ENCODE measurements around the gene GIMAP5. TPM values are rescaled to one million over a fixed set of nuclear protein-coding genes. Genes with fewer than 3 reads are reported as not detected.

GIMAP5 gene
- total and polyA plus RNA-seq, 3 experiments from 2014 or later: 63.9 to 475 (median 70.4) TPM

DNA sequence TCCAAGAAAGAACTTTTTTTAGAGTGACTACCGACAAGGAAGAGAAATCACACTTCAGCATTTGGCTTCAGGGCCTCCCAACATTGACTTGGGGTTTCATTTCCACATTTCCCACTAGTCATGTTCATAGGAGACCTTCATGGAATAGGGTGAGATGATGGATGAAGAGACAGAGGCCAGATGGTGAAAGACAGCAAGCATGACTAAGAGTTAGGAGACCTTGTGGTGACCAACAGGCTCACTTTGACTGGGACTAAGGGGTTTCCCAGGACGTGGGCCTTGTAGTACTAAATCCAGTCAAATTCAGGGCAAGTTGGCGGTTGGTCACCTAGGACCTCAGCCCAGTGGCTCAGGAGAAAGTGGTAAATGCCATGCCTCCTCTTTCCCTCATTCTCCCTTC, 3.0 kb upstream of the GIMAP5 start:
- no peak for DNase-seq
- Histone ChIP-seq H3K27ac (ENCODE audit: low read depth, low read length) (no peak overlapping the region), H3K9me3 (ENCODE audit: low read length) (no peaks in the 10 kb centered on the region), H3K4me1 (ENCODE audit: insufficient read depth, low read length) (peaks cover 76% of the 10 kb centered on the region), H3K4me3 (ENCODE audit: low read length) (no peak overlapping the region), H3K36me3 (ENCODE audit: insufficient read depth, low read length) (peaks cover 14% of the 10 kb centered on the region), H3K27me3 (ENCODE audit: insufficient read depth, low read length, poor library complexity, severe bottlenecking) (no peaks in the 10 kb centered on the region)
- Mint-ChIP-seq H3K36me3 (peaks cover 11 to 27% (median 23%) of the 10 kb centered on the region in 3 donors), H3K9me3 (no peaks in the 10 kb centered on the region), H3K27me3 (no peaks in the 10 kb centered on the region), H3K4me3 (peak overlapping the region; percentile 22 to 99 (median 91)), H3K4me1 (peaks cover 70 to 75% (median 73%) of the 10 kb centered on the region in 3 donors), H3K27ac (peak overlapping the region; percentile 73 to 99 (median 96))
- CTCF ChIA-PET: interaction anchor here (1.3 kb wide), 1 partner anchor 9 kb away, joined by 3 read pairs; no protein-coding TSS in a partner anchor
- POLR2A ChIA-PET: interaction anchor here (3.5 kb wide), 1 partner anchor 12 kb away, joined by 15 read pairs; no protein-coding TSS in a partner anchor

DNA sequence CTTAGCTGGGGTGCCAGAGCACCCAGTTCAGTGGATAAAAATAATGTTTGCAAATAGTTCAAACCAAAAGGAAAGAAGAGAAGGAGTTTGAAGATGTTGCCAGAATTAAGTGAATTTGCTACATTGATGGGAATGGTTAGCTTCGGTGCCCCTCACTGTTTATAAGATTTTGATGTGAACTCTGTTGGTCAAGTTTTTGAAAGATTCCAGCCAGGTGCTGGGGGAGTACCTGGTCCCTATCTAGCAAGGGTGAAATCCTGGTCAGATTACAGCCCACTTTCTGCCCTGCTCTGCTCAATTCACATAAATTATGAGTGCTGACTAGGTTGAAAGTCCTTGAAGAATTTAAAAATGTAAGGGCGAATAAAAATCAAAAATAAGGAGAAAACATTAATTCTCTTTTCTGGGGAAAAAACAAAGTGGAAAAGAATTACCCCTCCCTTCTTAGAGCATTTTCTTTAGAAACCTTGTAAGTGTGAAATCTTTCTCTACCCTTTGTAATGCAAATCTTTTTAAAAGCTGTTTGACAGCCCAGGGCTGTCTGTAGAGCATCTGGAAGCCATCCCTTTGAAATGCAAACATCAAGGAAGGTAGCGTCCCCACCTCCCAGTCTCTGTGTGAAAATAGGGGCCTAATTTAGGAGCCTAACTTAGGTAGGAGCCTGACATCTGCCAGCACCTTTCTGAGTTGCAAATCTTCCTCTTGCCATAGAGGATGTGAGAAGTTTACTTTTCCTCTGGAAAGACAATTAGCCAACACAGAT, 1.4 kb upstream of the GIMAP5 start:
- peaks cover 23 to 39% (median 32%) of the 10 kb centered on the region in 3 donors for H3K36me3 Mint-ChIP-seq
- H3K4me3 Mint-ChIP-seq: peak overlapping the region; percentile 91 to 100 (median 97)
- H3K27me3 Mint-ChIP-seq: no peaks in the 10 kb centered on the region
- peak overlapping the region; percentile 97 for H3K4me3 ChIP-seq (ENCODE audit: low read length)
- peaks cover 0 to 3% (median 0%) of the 10 kb centered on the region in 5 donors for H3K9me3 Mint-ChIP-seq
- H3K4me1 Mint-ChIP-seq: peaks cover 61 to 73% (median 68%) of the 10 kb centered on the region in 3 donors
- H3K36me3 ChIP-seq (ENCODE audit: insufficient read depth, low read length): peaks cover 29% of the 10 kb centered on the region
- peaks cover 67% of the 10 kb centered on the region for H3K4me1 ChIP-seq (ENCODE audit: insufficient read depth, low read length)
- POLR2A ChIA-PET: interaction anchor here (1.6 kb wide), 1 partner anchor 10 kb away, joined by 5 read pairs; no protein-coding TSS in a partner anchor
- DNase-seq: no peak
- H3K27ac Mint-ChIP-seq: peak overlapping the region; percentile 73 to 99 (median 96)
- H3K9me3 ChIP-seq (ENCODE audit: low read length): no peaks in the 10 kb centered on the region
- no peak overlapping the region for H3K27ac ChIP-seq (ENCODE audit: low read depth, low read length)
- H3K27me3 ChIP-seq (ENCODE audit: insufficient read depth, low read length, poor library complexity, severe bottlenecking): no peaks in the 10 kb centered on the region
- CTCF ChIA-PET: interaction anchor here (3.4 kb wide), 1 partner anchor 287 kb away, joined by 12 read pairs; no protein-coding TSS in a partner anchor

DNA sequence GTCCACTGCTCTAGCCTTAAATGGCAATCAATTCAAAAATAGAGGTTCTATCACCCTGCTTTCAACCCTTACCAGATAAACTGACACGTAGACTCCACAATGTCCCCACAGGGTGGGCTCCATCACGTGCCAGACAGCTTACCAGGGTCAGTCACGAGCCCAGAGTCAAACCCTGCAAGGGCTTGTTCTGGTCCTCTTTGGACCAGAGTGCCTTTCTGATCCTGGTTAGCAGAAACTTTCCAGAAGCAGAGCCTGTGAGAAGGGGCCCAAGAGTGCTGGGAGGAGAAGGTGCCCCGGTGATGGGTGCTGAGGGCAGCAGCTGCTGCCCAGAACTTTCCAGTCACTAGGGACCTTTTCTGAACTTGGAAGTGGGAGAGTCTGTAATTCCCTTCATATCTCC, 354 bp upstream of the GIMAP5 start:
- H3K4me3 Mint-ChIP-seq: peak overlapping the region; percentile 91 to 100 (median 97)
- H3K27ac ChIP-seq (ENCODE audit: low read depth, low read length): peak overlapping the region; percentile 82
- H3K27me3 ChIP-seq (ENCODE audit: insufficient read depth, low read length, poor library complexity, severe bottlenecking): no peaks in the 10 kb centered on the region
- H3K36me3 Mint-ChIP-seq: peaks cover 33 to 50% (median 43%) of the 10 kb centered on the region in 3 donors
- DNase-seq: no peak
- H3K4me3 ChIP-seq (ENCODE audit: low read length): peak overlapping the region; percentile 97
- H3K4me1 Mint-ChIP-seq: peaks cover 64 to 74% (median 70%) of the 10 kb centered on the region in 3 donors
- CTCF ChIA-PET: interaction anchor here (1.0 to 3.4 kb wide), 5 partner anchors 18 to 288 kb away, joined by 3 to 17 read pairs (median 12); partner anchors contain the start of gene GIMAP1
- peaks cover 0 to 3% (median 0%) of the 10 kb centered on the region in 5 donors for H3K9me3 Mint-ChIP-seq
- peaks cover 67% of the 10 kb centered on the region for H3K4me1 ChIP-seq (ENCODE audit: insufficient read depth, low read length)
- H3K9me3 ChIP-seq (ENCODE audit: low read length): no peaks in the 10 kb centered on the region
- peaks cover 40% of the 10 kb centered on the region for H3K36me3 ChIP-seq (ENCODE audit: insufficient read depth, low read length)
- POLR2A ChIA-PET: interaction anchor here (3.0 kb wide), 1 partner anchor 20 kb away, joined by 17 read pairs; the partner anchor contains the start of gene GIMAP1
- peak overlapping the region; percentile 73 to 99 (median 96) for H3K27ac Mint-ChIP-seq
- no peaks in the 10 kb centered on the region for H3K27me3 Mint-ChIP-seq

DNA sequence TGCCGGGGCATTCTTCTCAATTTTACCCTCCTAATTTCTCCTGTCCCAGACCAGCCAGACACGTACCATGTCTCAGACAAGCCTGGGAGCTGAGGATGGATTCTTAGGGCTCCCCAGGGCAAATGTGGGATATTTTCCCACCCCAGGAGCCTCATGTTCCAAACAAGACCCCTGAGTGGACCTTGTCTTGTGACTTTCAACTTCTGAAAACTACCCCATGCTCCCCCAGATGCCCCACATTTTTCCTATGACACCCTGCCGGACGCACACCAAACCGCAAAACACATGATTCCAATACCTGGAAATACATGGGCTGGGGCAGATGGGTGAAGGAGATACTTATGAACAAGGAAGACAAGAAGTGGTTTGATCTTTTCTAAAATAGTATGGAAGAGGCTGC, 874 bp downstream of the GIMAP5 start:
- H3K27ac Mint-ChIP-seq: peak overlapping the region; percentile 73 to 99 (median 96)
- H3K36me3 Mint-ChIP-seq: peaks cover 45 to 63% (median 55%) of the 10 kb centered on the region in 3 donors
- no peaks in the 10 kb centered on the region for H3K27me3 ChIP-seq (ENCODE audit: insufficient read depth, low read length, poor library complexity, severe bottlenecking)
- peak in 1 of 5 donors; percentile 32 for DNase-seq
- H3K9me3 Mint-ChIP-seq: peaks cover 0 to 3% (median 0%) of the 10 kb centered on the region in 5 donors
- H3K36me3 ChIP-seq (ENCODE audit: insufficient read depth, low read length): peaks cover 52% of the 10 kb centered on the region
- H3K4me3 Mint-ChIP-seq: peak overlapping the region; percentile 91 to 100 (median 97)
- peaks cover 67% of the 10 kb centered on the region for H3K4me1 ChIP-seq (ENCODE audit: insufficient read depth, low read length)
- H3K27ac ChIP-seq (ENCODE audit: low read depth, low read length): peak overlapping the region; percentile 82
- CTCF ChIA-PET: interaction anchor here (1.1 to 3.4 kb wide), 9 partner anchors 12 to 289 kb away, joined by 3 to 17 read pairs (median 8); partner anchors contain the start of genes GIMAP1, GIMAP4, GIMAP7 and GIMAP8
- no peaks in the 10 kb centered on the region for H3K9me3 ChIP-seq (ENCODE audit: low read length)
- peaks cover 64 to 74% (median 70%) of the 10 kb centered on the region in 3 donors for H3K4me1 Mint-ChIP-seq
- no peaks in the 10 kb centered on the region for H3K27me3 Mint-ChIP-seq
- POLR2A ChIA-PET: interaction anchor here (0.9 to 3.0 kb wide), 7 partner anchors 10 to 287 kb away, joined by 3 to 17 read pairs (median 4); partner anchors contain the start of genes GIMAP1 and GIMAP6
- H3K4me3 ChIP-seq (ENCODE audit: low read length): peak overlapping the region; percentile 97

DNA sequence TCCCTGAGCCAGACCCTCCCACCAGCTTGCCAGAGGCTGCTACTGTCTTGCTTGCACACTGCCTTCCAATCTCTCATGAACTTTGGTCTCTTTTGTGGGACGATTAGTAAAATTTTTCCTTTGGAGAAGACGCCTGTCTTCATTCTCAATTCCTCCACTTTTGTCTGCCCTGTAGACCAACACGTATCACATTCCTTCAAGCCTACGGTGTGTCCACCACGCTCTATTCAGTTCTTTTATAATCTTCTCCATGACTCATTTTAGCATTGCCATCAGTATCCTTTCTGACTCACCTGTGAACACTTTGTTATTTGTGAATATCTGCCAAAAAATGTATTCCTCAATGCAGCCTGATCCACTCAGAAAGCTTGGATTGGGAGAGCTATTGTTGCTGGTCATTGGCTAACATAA, 1.4 kb downstream of the GIMAP5 start:
- Mint-ChIP-seq H3K27ac (peak overlapping the region; percentile 73 to 99 (median 96)), H3K9me3 (peaks cover 0 to 3% (median 0%) of the 10 kb centered on the region in 5 donors), H3K36me3 (peaks cover 50 to 68% (median 60%) of the 10 kb centered on the region in 3 donors), H3K27me3 (no peaks in the 10 kb centered on the region), H3K4me3 (peak overlapping the region; percentile 91 to 100 (median 97)), H3K4me1 (peaks cover 64 to 74% (median 70%) of the 10 kb centered on the region in 3 donors)
- ChIA-PET CTCF (interaction anchor here (0.8 to 3.0 kb wide), 10 partner anchors 16 to 300 kb away, joined by 3 to 17 read pairs (median 5); partner anchors contain the start of genes GIMAP1, GIMAP4, GIMAP7 and GIMAP8), POLR2A (interaction anchor here (0.7 to 3.0 kb wide), 9 partner anchors 9 to 287 kb away, joined by 3 to 17 read pairs (median 3); partner anchors contain the start of genes GIMAP1, GIMAP6 and GIMAP7)
- Histone ChIP-seq H3K4me3 (ENCODE audit: low read length) (peak overlapping the region; percentile 97), H3K4me1 (ENCODE audit: insufficient read depth, low read length) (peaks cover 67% of the 10 kb centered on the region), H3K36me3 (ENCODE audit: insufficient read depth, low read length) (peaks cover 57% of the 10 kb centered on the region), H3K27ac (ENCODE audit: low read depth, low read length) (peak overlapping the region; percentile 82), H3K27me3 (ENCODE audit: insufficient read depth, low read length, poor library complexity, severe bottlenecking) (no peaks in the 10 kb centered on the region), H3K9me3 (ENCODE audit: low read length) (no peaks in the 10 kb centered on the region)
- DNase-seq: no peak

DNA sequence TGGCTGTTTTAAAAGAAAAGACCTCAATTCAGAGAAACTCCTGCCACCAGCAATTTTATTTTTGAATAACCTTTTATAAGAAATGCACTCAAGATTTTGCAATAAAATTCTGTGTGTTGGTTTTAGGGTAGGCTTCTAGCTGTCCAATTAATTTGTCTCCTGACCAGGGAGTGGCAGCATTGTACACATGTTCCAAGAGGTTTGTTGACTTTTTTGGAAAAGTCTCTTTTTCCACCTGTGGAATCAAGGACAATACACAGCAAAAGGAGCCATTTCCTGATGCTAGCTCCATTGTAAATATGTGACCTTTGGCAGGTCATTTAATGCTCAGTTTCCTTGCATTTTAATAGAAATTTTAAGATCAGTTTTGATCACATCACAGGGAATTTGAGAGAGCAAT, 1.8 kb downstream of the GIMAP5 start:
- H3K4me1 Mint-ChIP-seq: peaks cover 64 to 74% (median 70%) of the 10 kb centered on the region in 3 donors
- peak overlapping the region; percentile 82 for H3K27ac ChIP-seq (ENCODE audit: low read depth, low read length)
- peak overlapping the region; percentile 97 for H3K4me3 ChIP-seq (ENCODE audit: low read length)
- H3K27me3 Mint-ChIP-seq: no peaks in the 10 kb centered on the region
- peaks cover 54 to 72% (median 63%) of the 10 kb centered on the region in 3 donors for H3K36me3 Mint-ChIP-seq
- H3K9me3 ChIP-seq (ENCODE audit: low read length): no peaks in the 10 kb centered on the region
- peaks cover 62% of the 10 kb centered on the region for H3K36me3 ChIP-seq (ENCODE audit: insufficient read depth, low read length)
- CTCF ChIA-PET: interaction anchor here (0.8 to 3.0 kb wide), 10 partner anchors 16 to 300 kb away, joined by 3 to 17 read pairs (median 5); partner anchors contain the start of genes GIMAP1, GIMAP4, GIMAP7 and GIMAP8
- peaks cover 67% of the 10 kb centered on the region for H3K4me1 ChIP-seq (ENCODE audit: insufficient read depth, low read length)
- no peaks in the 10 kb centered on the region for H3K27me3 ChIP-seq (ENCODE audit: insufficient read depth, low read length, poor library complexity, severe bottlenecking)
- H3K9me3 Mint-ChIP-seq: peaks cover 0 to 3% (median 0%) of the 10 kb centered on the region in 5 donors
- H3K4me3 Mint-ChIP-seq: peak overlapping the region; percentile 91 to 100 (median 97)
- no peak for DNase-seq
- POLR2A ChIA-PET: interaction anchor here (0.7 to 3.0 kb wide), 10 partner anchors 9 to 290 kb away, joined by 3 to 17 read pairs (median 3); partner anchors contain the start of genes GIMAP1, GIMAP6 and GIMAP7
- H3K27ac Mint-ChIP-seq: peak overlapping the region; percentile 73 to 99 (median 96)

DNA sequence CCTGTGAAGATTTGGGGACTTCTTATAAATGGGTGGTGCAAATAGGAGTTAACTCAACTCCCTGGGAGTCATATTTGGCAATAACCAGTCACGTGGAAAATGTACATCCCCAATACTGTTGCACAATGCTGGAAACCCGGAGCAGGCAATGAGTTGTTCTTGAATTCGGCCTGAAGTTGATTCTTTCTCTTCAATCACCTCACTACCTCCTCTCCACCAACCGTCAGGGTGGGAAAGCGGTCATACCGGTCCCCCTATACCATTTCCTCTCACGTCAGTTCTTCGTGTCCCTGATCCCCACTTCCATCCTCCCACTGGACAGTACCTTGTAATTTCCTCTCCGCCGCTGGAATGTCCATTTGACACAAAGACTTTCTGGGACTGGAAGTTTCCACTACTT, 2.8 kb downstream of the GIMAP5 start:
- Mint-ChIP-seq H3K27me3 (no peaks in the 10 kb centered on the region), H3K4me3 (peak overlapping the region; percentile 91 to 100 (median 97)), H3K9me3 (peaks cover 0 to 3% (median 0%) of the 10 kb centered on the region in 5 donors), H3K4me1 (peaks cover 64 to 74% (median 70%) of the 10 kb centered on the region in 3 donors), H3K27ac (peak overlapping the region; percentile 73 to 99 (median 94)), H3K36me3 (peaks cover 61 to 82% (median 67%) of the 10 kb centered on the region in 3 donors)
- no peak for DNase-seq
- no peaks in the 10 kb centered on the region for H3K27me3 ChIP-seq (ENCODE audit: insufficient read depth, low read length, poor library complexity, severe bottlenecking)
- H3K27ac ChIP-seq (ENCODE audit: low read depth, low read length): peak overlapping the region; percentile 82
- H3K4me1 ChIP-seq (ENCODE audit: insufficient read depth, low read length): peaks cover 67% of the 10 kb centered on the region
- peak overlapping the region; percentile 97 for H3K4me3 ChIP-seq (ENCODE audit: low read length)
- ChIA-PET POLR2A (interaction anchor here (1.1 kb wide), 1 partner anchor 291 kb away, joined by 3 read pairs; no protein-coding TSS in a partner anchor), CTCF (interaction anchor here (2.9 kb wide), 1 partner anchor 14 kb away, joined by 12 read pairs; no protein-coding TSS in a partner anchor)
- peaks cover 67% of the 10 kb centered on the region for H3K36me3 ChIP-seq (ENCODE audit: insufficient read depth, low read length)
- H3K9me3 ChIP-seq (ENCODE audit: low read length): no peaks in the 10 kb centered on the region

All from CD8-positive, alpha-beta memory T cell (primary cell).